H1 (cell line): ENCODE data around the gene USP12. TPM values are rescaled to one million over a fixed set of nuclear protein-coding genes. Genes with fewer than 3 reads are reported as not detected.

Experiments
- CTCF ChIA-PET: fragments of 300-600 bp; sonication (Branson Sonifier 250); formaldehyde crosslinking; loops from one replicate; lab custom pipeline; 2021; ENCODE audit not compliant: partially characterized antibody; lab: Charles Lee
- POLR2A ChIA-PET: fragments of 300-600 bp; sonication (Branson Sonifier 250); formaldehyde crosslinking; loops from one replicate; lab custom pipeline; 2021; ENCODE audit warnings: inconsistent platforms; ENCODE audit not compliant: partially characterized antibody; lab: Charles Lee
- DNase-seq, 2 experiments: peaks; one replicate each; pipeline versions ENCODE4 v3.0.0 to v3.0.0-alpha.2; 2010 to 2022; ENCODE audit warnings: low spot score in 2 of 2, low read depth in 1 of 2, mixed read lengths in 1 of 2
- FAIRE-seq: peaks from 2 replicates; lab custom pipeline; 2011; peaks lifted over from hg19 to GRCh38; lab: Jason Lieb, UNC
- H2AFZ ChIP-seq: 2 replicates; pipeline ENCODE4 v1.8.1; 2012; ENCODE audit warnings: low read length, inconsistent platforms
- H2AK5ac ChIP-seq: 2 replicates; pipeline ENCODE4 v1.6.1; 2013; ENCODE audit warnings: low read depth, low read length
- H2BK120ac ChIP-seq: replicated peaks from 2 replicates; pipeline ENCODE3; 2013; ENCODE audit warnings: low read depth, low read length, inconsistent platforms
- H2BK12ac ChIP-seq: 2 replicates; pipeline ENCODE4 v1.6.1; 2013; ENCODE audit warnings: low read depth, low read length
- H2BK15ac ChIP-seq: 2 replicates; pipeline ENCODE4 v1.6.1; 2013; ENCODE audit warnings: low read length
- H2BK20ac ChIP-seq: 2 replicates; pipeline ENCODE4 v1.6.1; 2013; ENCODE audit warnings: low read length
- H2BK5ac ChIP-seq: 2 replicates; pipeline ENCODE4 v1.6.1; 2013; ENCODE audit warnings: low read depth, low read length
- H3K14ac ChIP-seq: 2 replicates; pipeline ENCODE4 v1.6.1; 2013; ENCODE audit warnings: inconsistent platforms; ENCODE audit not compliant: insufficient read length
- H3K18ac ChIP-seq: 2 replicates; pipeline ENCODE4 v1.6.1; 2013; ENCODE audit warnings: low read length; ENCODE audit errors: extremely low read depth
- H3K23ac ChIP-seq: 2 replicates; pipeline ENCODE4 v1.6.1; 2013; ENCODE audit warnings: inconsistent platforms; ENCODE audit not compliant: insufficient read length
- H3K23me2 ChIP-seq: 2 replicates; pipeline ENCODE4 v1.6.1; 2013; ENCODE audit warnings: low read depth, low read length
- H3K27ac ChIP-seq: 2 replicates; pipeline ENCODE4 v1.6.1; 2011; ENCODE audit warnings: low read depth, low read length, inconsistent platforms
- H3K27me3 ChIP-seq, 4 experiments: replicated peaks in 1 of 4; 1 replicate in 1 of 4; 2 replicates in 3 of 4; pipeline versions ENCODE4 v1.6.1 to v1.8.1; 2011 to 2013; ENCODE audit warnings: low read length in 3 of 4, mild to moderate bottlenecking in 3 of 4, inconsistent platforms in 2 of 4, mixed read lengths in 2 of 4, moderate library complexity in 1 of 4; ENCODE audit not compliant: control insufficient read depth in 3 of 4, insufficient read depth in 3 of 4; ENCODE audit errors: extremely low read depth in 1 of 4
- H3K36me3 ChIP-seq, 4 experiments: 2 replicates each; pipeline versions ENCODE4 v1.6.1 to v1.8.1; 2011 to 2013; ENCODE audit warnings: mild to moderate bottlenecking in 4 of 4, low read length in 3 of 4, moderate library complexity in 2 of 4, control low read depth in 1 of 4, inconsistent platforms in 1 of 4; ENCODE audit not compliant: insufficient read depth in 4 of 4, control insufficient read depth in 2 of 4
- H3K4ac ChIP-seq: replicated peaks from 2 replicates; pipeline ENCODE3; 2013; ENCODE audit warnings: low read length, low read depth, mixed read lengths, inconsistent platforms; ENCODE audit not compliant: insufficient read length
- H3K4me1 ChIP-seq, 4 experiments: replicated peaks in 1 of 4; 1 replicate in 1 of 4; 2 replicates in 3 of 4; pipeline versions ENCODE4 v1.6.1 to v1.8.1; 2011 to 2013; ENCODE audit warnings: low read length in 3 of 4, inconsistent platforms in 2 of 4, mixed read lengths in 1 of 4; ENCODE audit not compliant: insufficient read depth in 4 of 4, control insufficient read depth in 3 of 4
- H3K4me2 ChIP-seq, 2 experiments: 2 replicates each; pipeline versions ENCODE4 v1.6.1 to v1.8.1; 2011 to 2013; ENCODE audit warnings: low read depth in 2 of 2, low read length in 2 of 2, control low read depth in 1 of 2, inconsistent platforms in 1 of 2, mild to moderate bottlenecking in 1 of 2; ENCODE audit not compliant: insufficient read depth in 1 of 2
- H3K4me3 ChIP-seq, 4 experiments: fragments of 200-600, 300-600 bp in 1 of 4; sonication (generic), shearing (Covaris generic), sonication (Bioruptor Twin) in 1 of 4; 2 replicates each; pipeline versions ENCODE4 v1.5.1 to v1.8.1; 2011 to 2016; ENCODE audit warnings: low read length in 4 of 4, low read depth in 3 of 4, control low read depth in 2 of 4, inconsistent platforms in 2 of 4, mild to moderate bottlenecking in 2 of 4, mixed read lengths in 1 of 4, moderate library complexity in 1 of 4; ENCODE audit not compliant: insufficient read depth in 2 of 4; ENCODE audit errors: extremely low read depth in 1 of 4
- H3K56ac ChIP-seq: replicated peaks from 2 replicates; pipeline ENCODE3; 2013; ENCODE audit warnings: low read depth, mild to moderate bottlenecking, mixed read lengths, low read length, inconsistent platforms; ENCODE audit not compliant: insufficient read length
- H3K79me1 ChIP-seq: 2 replicates; pipeline ENCODE4 v1.6.1; 2013; ENCODE audit warnings: low read depth, low read length, control low read depth
- H3K79me2 ChIP-seq, 2 experiments: 2 replicates each; pipeline versions ENCODE4 v1.6.1 to v1.8.1; 2012 to 2013; ENCODE audit warnings: low read length in 2 of 2, mild to moderate bottlenecking in 2 of 2, inconsistent platforms in 1 of 2; ENCODE audit not compliant: insufficient read depth in 2 of 2, control insufficient read depth in 1 of 2
- H3K9ac ChIP-seq, 4 experiments: replicated peaks in 1 of 4; 1 replicate in 1 of 4; 2 replicates in 3 of 4; pipeline versions ENCODE4 v1.6.1 to v1.8.1; 2011 to 2013; ENCODE audit warnings: low read depth in 3 of 4, low read length in 3 of 4, control low read depth in 2 of 4, mild to moderate bottlenecking in 2 of 4, moderate library complexity in 2 of 4, inconsistent platforms in 1 of 4; ENCODE audit errors: extremely low read depth in 1 of 4
- H3K9me3 ChIP-seq, 2 experiments: 2 replicates each; pipeline versions ENCODE4 v1.6.1 to v1.8.1; 2012 to 2013; ENCODE audit warnings: mild to moderate bottlenecking in 2 of 2, moderate library complexity in 2 of 2, control low read depth in 1 of 2, inconsistent platforms in 1 of 2, low read depth in 1 of 2, low read length in 1 of 2, mixed read lengths in 1 of 2; ENCODE audit not compliant: insufficient read depth in 2 of 2
- H4K20me1 ChIP-seq, 2 experiments: replicated peaks in 1 of 2; 2 replicates each; pipeline versions ENCODE3 to v1.8.1; 2011 to 2013; ENCODE audit warnings: inconsistent platforms in 2 of 2, low read length in 2 of 2, mild to moderate bottlenecking in 1 of 2; ENCODE audit not compliant: insufficient read depth in 2 of 2, control insufficient read depth in 1 of 2
- H4K5ac ChIP-seq: 2 replicates; pipeline ENCODE4 v1.6.1; 2013; ENCODE audit warnings: low read length, low read depth, mixed read lengths, inconsistent platforms; ENCODE audit not compliant: insufficient read length
- H4K8ac ChIP-seq: 2 replicates; pipeline ENCODE4 v1.8.0; 2013; ENCODE audit warnings: mild to moderate bottlenecking, moderate library complexity, low read length, inconsistent platforms; ENCODE audit not compliant: insufficient read depth; ENCODE audit errors: extremely low read depth
- H4K91ac ChIP-seq: replicated peaks from 2 replicates; pipeline ENCODE3; 2013; ENCODE audit warnings: low read length, mixed read lengths, inconsistent platforms; ENCODE audit not compliant: insufficient read length
- KDM5A ChIP-seq: fragments of 200-600 bp; IDR thresholded peaks from 2 replicates; pipeline ENCODE4 v1.7.1; 2012; ENCODE audit warnings: mild to moderate bottlenecking, low read length, inconsistent platforms, mixed read lengths
- SIN3A ChIP-seq, 2 experiments: IDR thresholded peaks in 1 of 2; conservative IDR thresholded peaks in 1 of 2; 2 replicates each; pipeline ENCODE4 v1.6.1; 2011 to 2012; ENCODE audit warnings: low read length in 2 of 2, improper control_type of control experiment in 1 of 2, low read depth in 1 of 2, mild to moderate bottlenecking in 1 of 2
- SRF ChIP-seq: IDR thresholded peaks from 2 replicates; pipeline ENCODE4 v1.6.1; 2011; ENCODE audit warnings: mild to moderate bottlenecking, low read depth, low read length, moderate library complexity
- WGBS, 2 experiments: shearing (Covaris generic) in 1 of 2; methylation state at CpG; one replicate each; pipeline versions ENCODE4 v1.1.6 to v1.1.7; 2013 to 2015; ENCODE audit warnings: low lambda C conversion rate in 2 of 2, mixed read lengths in 2 of 2, inconsistent platforms in 1 of 2, low coverage in 1 of 2, missing lambda C conversion rate in 1 of 2; ENCODE audit not compliant: insufficient replicate concordance in 2 of 2, insufficient coverage in 1 of 2, insufficient read length in 1 of 2; ENCODE audit errors: extremely low coverage in 1 of 2, missing lambda C conversion rate in 1 of 2; 5-methylcytosine and 5-hydroxymethylcytosine counted together
- polyA plus RNA-seq, 7 experiments: library from polyadenylated mRNA; depleted of rRNA in 3 of 7; stranded (reverse) in 5 of 7; unstranded in 2 of 7; fragments of >200 nt in 5 of 7; fragments of 200-250 nt in 2 of 7; gene quantifications; 1 replicate in 5 of 7; 2 replicates in 1 of 7; 4 replicates in 1 of 7; pipeline versions ENCODE4 v1.2.1 to v1.2.3, GENCODE V29; 2011 to 2013; ENCODE audit warnings: missing spikeins in 2 of 7, mixed read lengths in 2 of 7
- total RNA-seq: library from RNA; stranded (reverse); fragmentation: NEBNext Ultra II Directional; extraction: Animal tissue kit (Norgen Biotek cat#: 25700); gene quantifications from 2 replicates; pipeline ENCODE4 v1.2.1, GENCODE V29; 2021
- TF ChIP-seq, protein P1 (sequence below): IDR thresholded peaks from 2 replicates; pipeline ENCODE4 v1.6.1; 2011; ENCODE audit warnings: low read depth, mild to moderate bottlenecking, low read length; ENCODE audit not compliant: insufficient read depth
- TF ChIP-seq, protein P2 (sequence below): IDR thresholded peaks from 2 replicates; pipeline ENCODE4 v1.6.1; 2012; ENCODE audit warnings: inconsistent platforms
- TF ChIP-seq, protein P3 (sequence below): IDR thresholded peaks from 2 replicates; pipeline ENCODE4 v1.6.1; 2011; ENCODE audit warnings: low read length, improper control_type of control experiment

USP12 gene
- total and polyA plus RNA-seq, 2 of the 8 experiments (the other 6 are each of a cell fraction or from before 2014, with no cell fraction given): 4.0 to 30.0 TPM

DNA sequence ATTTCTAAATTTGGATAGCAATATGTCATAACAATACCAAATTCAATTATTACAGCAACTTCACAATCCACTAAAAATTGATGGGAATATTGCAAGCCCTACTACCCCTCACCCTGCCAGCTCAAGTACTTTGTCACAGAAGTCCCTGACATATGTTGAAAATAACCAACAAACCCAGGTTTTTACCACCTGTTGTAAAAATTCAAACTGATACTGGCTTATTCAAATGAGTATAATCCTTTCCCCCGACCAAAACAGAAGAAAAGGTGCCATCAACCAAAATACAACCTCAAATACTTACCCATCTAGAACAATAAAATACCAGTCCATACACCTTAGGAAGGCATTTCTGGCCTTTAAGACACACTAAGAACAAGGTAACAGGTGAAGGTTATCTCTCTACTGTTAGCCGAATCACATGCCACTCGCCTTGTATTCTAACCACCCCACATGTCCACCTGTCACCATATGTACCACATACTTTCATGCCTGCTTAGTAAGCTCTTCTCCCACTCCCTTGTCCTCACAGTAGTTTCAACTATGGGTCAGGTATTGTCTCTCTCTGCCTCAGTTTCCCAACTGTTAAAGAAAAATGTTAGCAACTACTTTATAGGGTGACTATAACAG is 53.1 kb downstream of the USP12 start:
- WGBS, 2 experiments: 89% methylated on average over 3 of the region's 3 CpGs; no CpG with 5 or more reads in 1 of the 2 experiments
- peaks cover 0 to 10% (median 5%) of the 10 kb centered on the region in 4 experiments; a peak in 4 of 7 replicates for H3K4me1 ChIP-seq
- DNase-seq: no peak
- no peak overlapping the region for H2BK12ac ChIP-seq
- peaks cover 4 to 6% of the 10 kb centered on the region in 2 experiments; a peak in 1 of 4 replicates for H3K9me3 ChIP-seq
- no peak overlapping the region for H2AFZ ChIP-seq
- H3K56ac ChIP-seq: no peak overlapping the region
- H3K14ac ChIP-seq: no peak overlapping the region
- ChIA-PET POLR2A (interaction anchor here (1.1 to 1.5 kb wide), 3 partner anchors 15 to 132 kb away, joined by 3 to 4 read pairs (median 3); partner anchors contain the start of gene RPL21), CTCF (interaction anchor here (0.5 to 2.6 kb wide), 5 partner anchors 8 to 637 kb away, joined by 3 to 7 read pairs (median 4); no protein-coding TSS in a partner anchor)
- no peak overlapping the region for H3K4me2 ChIP-seq
- no peak for FAIRE-seq
- no peaks in the 10 kb centered on the region for H3K27me3 ChIP-seq
- no peak overlapping the region for H4K5ac ChIP-seq
- H4K8ac ChIP-seq: no peak overlapping the region
- no peak overlapping the region for H3K4me3 ChIP-seq
- no peak overlapping the region for H4K91ac ChIP-seq
- peaks cover 6 to 76% of the 10 kb centered on the region in 2 experiments; a peak in 3 of 4 replicates for H3K79me2 ChIP-seq
- H3K18ac ChIP-seq: no peak overlapping the region
- no peaks in the 10 kb centered on the region for H3K23me2 ChIP-seq
- no peak overlapping the region for H2AK5ac ChIP-seq
- peaks cover 0 to 2% (median 1%) of the 10 kb centered on the region in 4 experiments; a peak in 3 of 8 replicates for H3K36me3 ChIP-seq
- H3K27ac ChIP-seq: no peak overlapping the region
- no peak overlapping the region for H2BK20ac ChIP-seq
- no peak overlapping the region for H2BK120ac ChIP-seq
- H4K20me1 ChIP-seq: peaks cover 5 to 6% of the 10 kb centered on the region in 2 experiments
- H2BK15ac ChIP-seq: no peak overlapping the region
- no peak overlapping the region for H3K23ac ChIP-seq
- no peak overlapping the region for H3K9ac ChIP-seq
- H3K4ac ChIP-seq: no peak overlapping the region
- H3K79me1 ChIP-seq: peaks cover under 1% of the 10 kb centered on the region; the same call in 1 of the 2 replicates
- no peak overlapping the region for H2BK5ac ChIP-seq
- TF ChIP-seq, protein P1, sequence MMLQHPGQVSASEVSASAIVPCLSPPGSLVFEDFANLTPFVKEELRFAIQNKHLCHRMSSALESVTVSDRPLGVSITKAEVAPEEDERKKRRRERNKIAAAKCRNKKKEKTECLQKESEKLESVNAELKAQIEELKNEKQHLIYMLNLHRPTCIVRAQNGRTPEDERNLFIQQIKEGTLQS: no peak
- TF ChIP-seq KDM5A (no peak), SRF (no peak), SIN3A (conservative IDR thresholded peaks at IDR 0.05 in 1 of 2, IDR thresholded peaks at IDR 0.05 in 1 of 2; ENCODE audit: low read depth in 1 of 2, low read length in 2 of 2) (no peak)
- TF ChIP-seq, protein P2, sequence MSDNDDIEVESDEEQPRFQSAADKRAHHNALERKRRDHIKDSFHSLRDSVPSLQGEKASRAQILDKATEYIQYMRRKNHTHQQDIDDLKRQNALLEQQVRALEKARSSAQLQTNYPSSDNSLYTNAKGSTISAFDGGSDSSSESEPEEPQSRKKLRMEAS: no peak
- TF ChIP-seq, protein P3, sequence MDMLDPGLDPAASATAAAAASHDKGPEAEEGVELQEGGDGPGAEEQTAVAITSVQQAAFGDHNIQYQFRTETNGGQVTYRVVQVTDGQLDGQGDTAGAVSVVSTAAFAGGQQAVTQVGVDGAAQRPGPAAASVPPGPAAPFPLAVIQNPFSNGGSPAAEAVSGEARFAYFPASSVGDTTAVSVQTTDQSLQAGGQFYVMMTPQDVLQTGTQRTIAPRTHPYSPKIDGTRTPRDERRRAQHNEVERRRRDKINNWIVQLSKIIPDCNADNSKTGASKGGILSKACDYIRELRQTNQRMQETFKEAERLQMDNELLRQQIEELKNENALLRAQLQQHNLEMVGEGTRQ: no peak
